ENCODE measurements around the gene MEF2A. TPM values are rescaled to one million over a fixed set of nuclear protein-coding genes. Genes with fewer than 3 reads are reported as not detected.

MEF2A gene
- total RNA-seq, 1 donor from 2014 or later = 66.0 TPM

DNA sequence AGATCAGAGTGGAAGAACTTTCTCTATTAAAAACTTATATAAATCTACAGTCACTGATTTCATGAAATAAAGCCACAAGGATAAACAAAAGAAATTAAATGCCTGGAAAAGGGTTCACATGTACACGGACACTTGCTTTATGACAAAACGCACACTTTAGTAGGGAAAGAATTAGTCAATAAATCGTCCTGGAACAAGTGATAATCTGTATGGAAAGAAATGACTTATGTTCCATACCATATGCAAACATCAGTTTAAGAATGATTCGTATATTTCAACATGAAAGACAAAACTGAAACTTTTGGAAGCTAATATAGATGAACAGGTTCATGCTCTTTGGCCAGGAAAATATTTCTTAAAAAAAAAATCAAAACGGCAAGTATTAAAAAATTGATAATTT, 40.2 kb downstream of the MEF2A start:
- no peak for DNase-seq (ENCODE audit: low spot score)

DNA sequence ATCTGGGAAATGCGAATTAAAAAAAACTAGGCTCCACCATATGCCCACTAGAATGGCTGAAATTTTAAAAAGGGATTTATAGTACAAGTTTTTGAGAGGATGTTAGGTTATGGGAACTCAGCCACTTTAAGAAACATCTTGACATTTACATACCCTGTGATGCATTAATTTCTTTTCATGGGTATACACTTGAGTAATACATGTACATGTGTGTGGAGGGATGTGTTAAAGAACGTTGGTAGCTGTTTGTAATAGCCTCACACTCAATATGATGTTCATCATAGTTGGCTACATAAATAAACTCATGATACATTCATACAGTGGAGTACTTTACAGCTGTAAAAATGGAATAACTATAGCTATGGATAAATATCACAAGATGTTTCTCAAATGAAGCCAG, 40.9 kb downstream of the MEF2A start:
- no peak for DNase-seq (ENCODE audit: low spot score)

GRCh38 chr15:99613481-99613880, 47.7 kb downstream of the MEF2A start:
- DNase-seq (ENCODE audit: low spot score) = no peak

DNA sequence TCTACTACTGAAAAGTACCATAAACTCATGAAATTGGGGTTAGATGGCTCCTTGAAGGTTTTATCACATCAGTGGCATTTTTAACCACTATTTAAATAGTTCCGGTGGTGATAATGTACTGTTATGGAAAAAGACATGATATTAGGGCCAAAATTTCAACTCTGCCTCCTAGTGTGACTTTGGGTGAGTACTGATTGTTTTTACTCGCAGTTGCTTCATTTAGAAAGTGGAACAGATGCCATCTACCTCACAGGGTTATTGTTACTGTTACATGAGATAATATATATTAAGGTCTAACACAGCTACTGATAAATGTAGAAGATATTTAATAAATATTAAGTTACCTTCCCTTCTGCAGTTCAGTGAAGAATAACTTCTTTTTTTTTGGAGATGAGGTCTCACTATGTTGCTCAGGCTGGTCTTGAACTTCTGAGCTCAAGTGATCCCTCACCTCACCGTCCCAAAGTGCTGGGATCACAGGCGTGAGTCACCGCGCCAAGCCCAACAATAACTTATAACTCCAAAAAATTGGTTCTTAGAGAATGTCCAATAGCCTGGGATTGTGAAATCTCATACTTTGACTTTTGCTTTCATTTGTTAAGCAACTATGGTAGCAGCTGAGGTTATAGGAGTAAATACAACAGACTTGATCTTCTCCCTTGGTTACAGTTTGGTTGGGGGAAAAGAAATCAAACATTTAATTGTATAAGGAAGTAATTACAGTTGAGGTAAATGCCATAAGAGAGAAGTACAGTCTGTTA, 48.3 kb downstream of the MEF2A start:
- DNase-seq (ENCODE audit: low spot score) = no peak

- DNase-seq (ENCODE audit: low spot score) = peak; percentile 13
These were observed 49.0 kb downstream of the MEF2A start for GRCh38 chr15:99614749-99615288.

GRCh38 chr15:99615460-99615859, 49.7 kb downstream of the MEF2A start:
- DNase-seq (ENCODE audit: low spot score) = no peak

DNA sequence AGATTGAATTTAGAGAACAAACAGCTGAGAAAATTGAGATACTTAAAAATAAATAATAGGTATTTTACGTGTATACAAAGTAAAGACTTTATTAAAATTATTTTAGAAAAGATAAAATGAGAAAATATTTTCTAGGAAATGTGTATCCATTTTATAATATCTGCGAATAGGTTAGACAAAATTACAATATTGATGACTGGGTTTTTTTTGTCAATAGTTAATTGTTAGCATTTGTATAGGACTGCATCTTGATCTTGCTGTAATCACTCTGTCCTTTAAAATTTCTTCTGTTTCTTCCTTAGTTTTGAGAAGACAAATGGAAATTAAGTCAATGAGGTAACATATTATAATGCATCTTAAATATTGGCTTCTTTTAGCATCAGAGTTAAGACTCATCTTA, 50.3 kb downstream of the MEF2A start:
- no peak for DNase-seq (ENCODE audit: low spot score)

- no peak for DNase-seq (ENCODE audit: low spot score)
These were observed 51.1 kb downstream of the MEF2A start for GRCh38 chr15:99616773-99617342.

- peak; percentile 17 for DNase-seq (ENCODE audit: low spot score)
These were observed 53.2 kb downstream of the MEF2A start for GRCh38 chr15:99618941-99619411.

DNA sequence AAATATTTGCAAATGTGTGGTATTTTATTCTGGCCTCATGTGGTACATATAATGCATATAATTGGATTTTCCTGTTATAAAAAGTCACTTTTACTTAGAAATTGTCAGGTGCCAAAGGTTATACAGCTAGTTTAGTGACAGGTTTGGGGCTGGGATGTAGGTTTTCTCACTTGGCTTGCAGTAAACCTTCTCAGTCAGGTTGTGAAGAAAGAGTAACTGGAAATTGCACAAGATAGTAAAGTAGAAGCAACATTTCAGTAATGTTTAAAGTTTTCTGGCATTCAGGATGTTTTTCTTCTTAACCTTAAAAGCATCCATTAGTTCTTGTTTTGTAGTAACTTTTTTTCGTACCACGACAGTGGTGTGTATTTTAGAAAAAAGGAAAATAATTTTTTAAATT, 53.9 kb downstream of the MEF2A start:
- no peak for DNase-seq (ENCODE audit: low spot score)

DNA sequence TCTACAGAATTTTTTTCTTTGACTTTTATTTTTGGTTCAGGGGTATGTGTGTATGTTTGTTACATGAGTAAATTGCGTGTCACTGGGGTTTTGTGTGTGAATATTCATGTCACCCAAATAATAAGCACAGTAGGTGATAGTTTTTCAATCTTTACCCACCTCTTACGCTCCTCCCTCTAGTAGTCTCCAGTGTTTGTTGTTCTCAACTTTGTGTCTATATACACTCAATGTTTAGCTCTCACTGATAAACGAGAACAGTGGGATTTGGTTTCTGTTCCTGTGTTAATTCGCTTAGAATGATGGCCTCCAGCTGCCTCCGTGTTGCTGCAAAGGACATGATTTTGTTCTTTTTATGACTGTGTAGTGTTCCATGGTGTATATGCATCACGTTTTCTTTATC, 54.4 kb downstream of the MEF2A start:
- DNase-seq (ENCODE audit: low spot score) = no peak

DNA sequence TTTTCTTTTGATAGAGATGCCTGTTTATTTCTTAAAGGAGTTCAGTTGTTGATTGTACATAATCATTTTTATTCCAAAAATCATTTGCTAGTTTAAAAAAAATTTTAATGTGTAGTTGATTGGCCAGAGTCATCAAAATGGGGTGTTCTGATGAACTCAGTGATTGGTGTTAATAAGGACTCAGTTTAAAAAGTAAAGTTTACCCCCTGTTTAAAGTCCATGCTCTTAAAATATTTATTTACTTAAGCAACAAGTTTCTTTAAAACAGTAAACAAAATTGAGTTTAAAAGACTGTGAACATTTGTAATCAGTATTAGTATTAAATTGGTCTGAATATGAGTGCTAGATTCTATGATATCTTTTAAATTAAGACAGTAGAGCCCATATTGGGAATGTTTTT, 56.0 kb downstream of the MEF2A start:
- no peak for DNase-seq (ENCODE audit: low spot score)

DNA sequence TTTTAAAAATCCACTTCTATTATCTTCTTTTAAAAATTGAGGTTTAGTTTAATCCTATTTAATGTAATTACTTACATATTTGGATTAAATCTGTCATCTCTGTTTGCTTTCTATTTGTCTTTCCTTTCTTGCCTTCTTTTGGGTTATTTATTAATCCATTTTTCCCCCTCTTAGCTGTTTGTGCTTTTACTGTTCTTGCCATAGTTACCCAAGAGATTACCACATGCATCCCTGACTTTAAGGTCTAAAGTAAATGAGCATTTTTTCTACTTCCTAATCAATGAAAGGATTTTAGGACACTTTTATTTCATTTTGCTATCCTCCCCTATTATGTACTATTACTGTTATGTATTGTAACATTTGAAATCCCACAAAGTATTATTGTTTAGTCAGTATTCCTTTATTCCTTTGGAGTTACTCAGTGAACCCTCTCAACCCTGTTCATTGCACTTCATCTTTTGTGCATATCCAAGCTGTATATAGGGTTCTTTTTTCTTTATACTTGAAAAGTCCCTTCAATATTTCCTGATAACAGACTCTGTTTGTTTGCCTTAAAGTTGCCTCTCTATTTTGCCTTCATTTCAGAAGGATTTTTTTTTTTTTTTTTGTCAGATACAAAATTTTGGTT, 62.7 kb downstream of the MEF2A start:
- no peak for DNase-seq (ENCODE audit: low spot score)

DNA sequence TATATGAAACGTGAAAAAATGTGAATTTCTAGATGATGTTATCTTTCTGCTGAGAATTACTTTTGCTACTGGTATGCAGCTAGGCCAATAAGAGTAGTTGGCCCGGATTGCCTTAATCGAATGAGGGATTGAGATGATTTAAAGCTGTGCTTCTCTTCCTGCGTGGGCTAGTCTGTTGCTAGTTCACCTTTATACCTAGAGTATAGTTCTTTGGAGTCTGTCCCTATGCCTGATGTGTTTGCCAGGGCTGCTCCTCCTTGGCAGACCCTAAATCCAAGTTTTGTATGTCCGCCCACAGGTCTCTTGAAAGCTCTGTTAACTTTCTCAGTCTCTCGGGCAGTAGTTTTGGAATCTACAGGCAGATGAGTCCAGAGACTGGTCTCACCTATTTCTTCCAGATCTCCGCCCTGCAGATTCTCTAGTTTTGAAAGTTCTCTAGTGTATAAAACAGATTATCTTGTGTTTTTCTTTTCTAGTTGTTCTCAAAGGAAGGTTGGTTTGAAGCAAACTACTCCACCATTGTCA, 64.9 kb downstream of the MEF2A start:
- no peak for DNase-seq (ENCODE audit: low spot score)

DNA sequence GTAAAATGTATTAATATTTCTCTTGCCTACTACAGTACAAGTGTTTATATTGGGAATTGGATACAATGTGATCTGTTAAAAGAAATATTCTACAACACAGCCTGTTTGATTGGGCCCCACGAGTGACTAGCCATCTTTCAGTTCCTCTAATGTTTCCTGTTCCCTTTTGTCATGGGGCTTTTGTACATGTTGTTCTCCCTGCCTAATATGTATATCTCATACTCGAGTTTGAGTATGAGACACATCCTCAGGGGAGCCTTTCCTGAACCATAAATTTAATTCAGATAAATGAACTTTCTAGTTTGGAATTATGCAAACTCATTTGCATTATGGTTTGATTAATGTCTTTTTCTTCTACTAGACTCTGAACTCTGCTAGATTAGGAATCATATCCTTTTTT, 65.5 kb downstream of the MEF2A start:
- peak; percentile 13 for DNase-seq (ENCODE audit: low spot score)

- DNase-seq (ENCODE audit: low spot score) = no peak
These were observed 66.7 kb downstream of the MEF2A start for GRCh38 chr15:99632521-99632920.

- DNase-seq (ENCODE audit: low spot score) = no peak
These were observed 67.9 kb downstream of the MEF2A start for GRCh38 chr15:99633655-99634054.

GRCh38 chr15:99634576-99634975, 68.8 kb downstream of the MEF2A start:
- no peak for DNase-seq (ENCODE audit: low spot score)

DNA sequence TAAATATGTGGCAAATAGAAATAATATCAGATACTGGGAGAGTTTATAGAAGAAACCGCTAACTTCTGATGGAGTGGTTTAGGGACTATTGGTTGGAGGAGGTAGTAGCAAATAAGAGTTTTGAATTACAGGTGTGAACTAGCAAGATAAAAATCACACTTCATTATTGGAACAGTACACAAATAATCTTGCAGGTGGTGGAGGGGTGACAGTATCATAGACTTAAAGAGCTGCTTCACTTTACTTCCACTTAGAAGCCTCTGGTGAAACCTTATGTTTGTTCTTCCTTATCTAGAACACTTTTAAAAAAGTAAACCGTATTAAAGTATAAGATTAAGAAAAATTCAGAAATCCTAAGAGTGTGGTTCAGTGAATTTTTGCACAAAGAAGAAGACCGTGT, 69.4 kb downstream of the MEF2A start:
- DNase-seq (ENCODE audit: low spot score) = no peak

- DNase-seq (ENCODE audit: low spot score) = no peak
These were observed 70.0 kb downstream of the MEF2A start for GRCh38 chr15:99635794-99636193.

DNA sequence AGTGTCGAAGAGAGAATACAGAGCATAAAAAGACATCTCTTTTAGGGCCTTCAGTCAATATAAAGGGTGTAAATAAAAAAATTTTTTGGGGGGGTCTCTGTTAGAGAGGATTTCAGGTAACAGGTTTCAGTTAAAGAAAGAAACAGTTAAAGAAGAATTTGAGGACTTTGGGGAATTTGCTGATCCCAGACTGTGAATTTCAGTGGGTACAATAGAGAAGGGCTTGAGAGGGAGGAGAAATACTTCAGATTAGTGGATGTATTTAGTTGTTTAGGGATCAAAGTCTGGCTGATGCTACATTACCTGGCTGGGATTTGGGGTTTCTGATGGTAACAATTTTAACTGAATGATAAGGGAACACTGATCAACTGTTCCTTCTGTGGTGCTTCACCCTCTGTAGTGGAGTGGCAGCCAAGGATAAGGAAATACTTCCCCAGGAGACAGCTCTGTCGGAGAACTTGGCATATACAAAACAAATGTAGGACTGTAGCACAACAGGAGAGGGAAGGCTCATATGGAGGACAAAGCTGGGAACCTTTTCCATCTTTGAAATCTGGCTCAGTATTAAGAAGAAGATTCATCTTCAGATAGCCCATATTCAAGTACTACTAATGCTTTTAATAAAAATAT, 79.2 kb downstream of the MEF2A start:
- no peak for DNase-seq (ENCODE audit: low spot score)

GRCh38 chr15:99645543-99645935, 79.8 kb downstream of the MEF2A start:
- no peak for DNase-seq (ENCODE audit: low spot score)
